ENCODE measurements around the gene GRK5.

The GRK5 gene

GRCh38 chr10:119360181-119360921 lies 153.0 kb downstream of the GRK5 start:
- DNase-seq (ENCODE audit: low read depth in 2 of 2), result no peak

GRCh38 chr10:119361037-119361436 lies 153.7 kb downstream of the GRK5 start:
- DNase-seq (ENCODE audit: low read depth in 2 of 2), result no peak

GRCh38 chr10:119362122-119362521 lies 154.8 kb downstream of the GRK5 start:
- DNase-seq (ENCODE audit: low read depth in 2 of 2), result no peak

- no peak for DNase-seq (ENCODE audit: low read depth in 2 of 2)
Measured at GRCh38 chr10:119364645-119365600, 157.6 kb downstream of the GRK5 start.

GRCh38 chr10:119365773-119366599 lies 158.6 kb downstream of the GRK5 start:
- DNase-seq (ENCODE audit: low read depth in 2 of 2), result no peak

- DNase-seq (ENCODE audit: low read depth in 2 of 2), result no peak
Measured at GRCh38 chr10:119367841-119368549, 160.6 kb downstream of the GRK5 start.

GRCh38 chr10:119368581-119368980 lies 161.2 kb downstream of the GRK5 start:
- DNase-seq (ENCODE audit: low read depth in 2 of 2), result no peak

GRCh38 chr10:119368991-119369869 lies 161.9 kb downstream of the GRK5 start:
- no peak for DNase-seq (ENCODE audit: low read depth in 2 of 2)

- DNase-seq (ENCODE audit: low read depth in 2 of 2), result no peak
Measured at GRCh38 chr10:119370111-119370741, 162.9 kb downstream of the GRK5 start.

GRCh38 chr10:119370972-119371703 lies 163.8 kb downstream of the GRK5 start:
- DNase-seq (ENCODE audit: low read depth in 2 of 2), result no peak

- no peak for DNase-seq (ENCODE audit: low read depth in 2 of 2)
Measured at GRCh38 chr10:119371704-119372663, 164.6 kb downstream of the GRK5 start.

GRCh38 chr10:119373294-119374102 lies 166.1 kb downstream of the GRK5 start:
- DNase-seq (ENCODE audit: low read depth in 2 of 2), result no peak

GRCh38 chr10:119374236-119374635 lies 166.9 kb downstream of the GRK5 start:
- no peak for DNase-seq (ENCODE audit: low read depth in 2 of 2)

- DNase-seq (ENCODE audit: low read depth in 2 of 2), result no peak
Measured at GRCh38 chr10:119375574-119376272, 168.4 kb downstream of the GRK5 start.

- no peak for DNase-seq (ENCODE audit: low read depth in 2 of 2)
Measured at GRCh38 chr10:119377451-119377957, 170.1 kb downstream of the GRK5 start.
